T-helper 1 cell (primary cell): ENCODE results near the gene LYSET.
A peak's percentile ranks its signal among the peaks of the same experiment; 100 is the strongest.
"Not testable (repeated sequence)": the region's sequence is repeated elsewhere in the genome, so short reads cannot be mapped to it uniquely, and the experiment has no call there.

Source experiments
- DNase-seq, 5 donors: peaks; one replicate each; pipeline ENCODE4 v3.0.0-alpha.2; 2012 to 2020
- total RNA-seq, 4 donors: gene quantifications; one replicate each; lab custom pipeline; 2026; lab: John Stamatoyannopoulos, UW

Gene LYSET
- 6.3 to 7.8 (median 7.5) reads per million in 4 donors for total RNA-seq

GRCh38 chr14:93184391-93185348 is at the start of gene LYSET, which contains the start of gene MOAP1:
LYSET (plus strand) TSS chr14:93185317; CDS start chr14:93185406, 89 bp downstream.
MOAP1 (minus strand) TSS chr14:93184897; CDS start chr14:93184242, 655 bp downstream.
- DNase-seq: peak; percentile 88 to 95 (median 92)

GRCh38 chr14:93135399-93135798 is 49.7 kb upstream of the LYSET start:
- DNase-seq: no peak

GRCh38 chr14:93136009-93136408 is 49.1 kb upstream of the LYSET start:
- no peak for DNase-seq

- not testable (repeated sequence) for DNase-seq
Measured at GRCh38 chr14:93136508-93136907, 48.6 kb upstream of the LYSET start.

GRCh38 chr14:93137864-93138263 is 47.3 kb upstream of the LYSET start:
- no peak for DNase-seq

GRCh38 chr14:93142854-93143652 is 42.1 kb upstream of the LYSET start:
- DNase-seq: no peak

- DNase-seq: peak in 1 of 5 donors; percentile 31
Measured at GRCh38 chr14:93146119-93146518, 39.0 kb upstream of the LYSET start.

- DNase-seq: no peak
Measured at GRCh38 chr14:93148979-93149378, 36.1 kb upstream of the LYSET start.

GRCh38 chr14:93150227-93151208 is 34.6 kb upstream of the LYSET start:
- peak in 1 of 5 donors; percentile 29 for DNase-seq

- DNase-seq: no peak
Measured at GRCh38 chr14:93153121-93153520, 32.0 kb upstream of the LYSET start.

- DNase-seq: no peak
Measured at GRCh38 chr14:93155667-93156066, 29.4 kb upstream of the LYSET start.

GRCh38 chr14:93156693-93157369 is 28.3 kb upstream of the LYSET start:
- no peak for DNase-seq

- DNase-seq: not testable (repeated sequence)
Measured at GRCh38 chr14:93158349-93158748, 26.8 kb upstream of the LYSET start.

GRCh38 chr14:93159625-93160352 is 25.3 kb upstream of the LYSET start:
- DNase-seq: not testable (repeated sequence)

GRCh38 chr14:93160353-93160801 is 24.7 kb upstream of the LYSET start:
- DNase-seq: no peak

- no peak for DNase-seq
Measured at GRCh38 chr14:93161411-93161940, 23.6 kb upstream of the LYSET start.

- no peak for DNase-seq
Measured at GRCh38 chr14:93163564-93163963, 21.6 kb upstream of the LYSET start.

GRCh38 chr14:93165271-93166265 is 19.5 kb upstream of the LYSET start:
- DNase-seq: not testable (repeated sequence)

GRCh38 chr14:93168610-93169009 is 16.5 kb upstream of the LYSET start:
- DNase-seq: not testable (repeated sequence)
